ENCODE measurements around the gene GINS3. TPM values are rescaled to one million over a fixed set of nuclear protein-coding genes. Genes with fewer than 3 reads are reported as not detected.

GINS3 gene
- polyA plus RNA-seq, 4 donors: 11.5 to 14.0 (median 12.4) TPM

GRCh38 chr16:58421529-58421928 is 29.3 kb downstream of the GINS3 start:
- no peak for DNase-seq (ENCODE audit: low read depth in 4 of 4, low spot score in 3 of 4)

GRCh38 chr16:58422809-58423208 is 30.5 kb downstream of the GINS3 start:
- no peak for DNase-seq (ENCODE audit: low read depth in 4 of 4, low spot score in 3 of 4)

DNA sequence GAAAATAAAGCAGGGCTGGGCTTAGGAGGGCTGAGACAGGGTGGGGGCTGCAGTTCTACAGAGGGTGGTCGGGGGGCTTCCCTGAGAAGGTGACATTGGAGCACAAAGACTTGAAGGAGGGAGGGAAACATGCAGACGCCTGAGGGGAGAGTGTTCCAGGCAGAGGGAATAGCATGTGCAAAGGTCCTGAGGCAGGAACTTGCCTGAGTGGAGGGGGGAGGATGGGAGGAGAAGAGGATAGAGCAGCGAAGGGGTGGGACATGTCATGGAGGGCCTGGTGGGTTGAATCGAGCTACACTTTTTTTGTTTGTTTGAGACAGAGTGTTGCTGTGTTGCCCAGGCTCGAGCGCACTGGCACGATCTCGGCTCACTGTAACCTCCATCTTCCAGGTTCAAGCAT is 33.0 kb downstream of the GINS3 start:
- DNase-seq (ENCODE audit: low read depth in 4 of 4, low spot score in 3 of 4): no peak

GRCh38 chr16:58425756-58426494 is 33.7 kb downstream of the GINS3 start:
- no peak for DNase-seq (ENCODE audit: low read depth in 4 of 4, low spot score in 3 of 4)

DNA sequence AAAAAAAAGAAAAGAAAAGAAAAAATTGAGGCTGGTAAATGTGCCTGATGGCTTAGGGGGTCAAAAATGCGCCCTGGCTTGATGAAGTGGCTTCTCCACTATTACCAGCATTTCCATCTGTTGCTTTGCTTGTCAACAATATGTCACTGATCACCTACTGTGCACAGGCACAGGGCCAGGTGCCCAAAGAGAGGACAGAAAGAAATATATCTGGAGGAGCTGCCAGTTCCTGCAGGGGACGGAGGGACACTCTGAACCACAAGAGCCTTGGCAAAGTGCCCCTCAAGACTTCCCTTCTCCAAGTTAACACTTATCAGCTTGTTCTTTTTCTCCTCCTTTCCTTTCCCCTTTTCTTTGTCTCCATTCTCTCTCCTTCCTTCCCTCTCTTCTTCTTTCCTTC is 34.7 kb downstream of the GINS3 start:
- DNase-seq (ENCODE audit: low read depth in 4 of 4, low spot score in 3 of 4): no peak

- no peak for DNase-seq (ENCODE audit: low read depth in 4 of 4, low spot score in 3 of 4)
Measured at GRCh38 chr16:58428621-58429542, 36.6 kb downstream of the GINS3 start.

GRCh38 chr16:58430718-58431117 is 38.4 kb downstream of the GINS3 start:
- DNase-seq (ENCODE audit: low read depth in 4 of 4, low spot score in 3 of 4): no peak

GRCh38 chr16:58433569-58433951 is 41.3 kb downstream of the GINS3 start:
- no peak for DNase-seq (ENCODE audit: low read depth in 4 of 4, low spot score in 3 of 4)

GRCh38 chr16:58435779-58436178 is 43.5 kb downstream of the GINS3 start:
- DNase-seq (ENCODE audit: low read depth in 4 of 4, low spot score in 3 of 4): no peak

DNA sequence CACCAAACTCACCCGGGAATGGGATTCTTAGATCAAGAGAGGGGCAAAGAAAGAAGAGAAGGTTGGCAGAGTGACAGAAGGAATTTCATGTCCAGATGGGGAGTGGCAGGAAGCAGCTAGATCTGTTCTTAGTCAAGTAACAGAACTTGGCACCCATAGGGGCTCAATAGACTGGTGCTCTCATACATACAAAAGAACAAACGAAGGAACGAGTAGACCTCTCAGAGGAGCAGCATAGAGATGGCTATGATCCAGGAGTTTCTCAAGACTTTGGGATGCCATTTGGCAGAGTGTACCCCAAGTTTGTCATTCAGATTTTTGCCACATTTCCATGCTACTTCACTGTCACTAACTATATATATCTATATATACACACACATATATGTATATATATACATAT is 47.9 kb downstream of the GINS3 start:
- no peak for DNase-seq (ENCODE audit: low read depth in 4 of 4, low spot score in 3 of 4)

DNA sequence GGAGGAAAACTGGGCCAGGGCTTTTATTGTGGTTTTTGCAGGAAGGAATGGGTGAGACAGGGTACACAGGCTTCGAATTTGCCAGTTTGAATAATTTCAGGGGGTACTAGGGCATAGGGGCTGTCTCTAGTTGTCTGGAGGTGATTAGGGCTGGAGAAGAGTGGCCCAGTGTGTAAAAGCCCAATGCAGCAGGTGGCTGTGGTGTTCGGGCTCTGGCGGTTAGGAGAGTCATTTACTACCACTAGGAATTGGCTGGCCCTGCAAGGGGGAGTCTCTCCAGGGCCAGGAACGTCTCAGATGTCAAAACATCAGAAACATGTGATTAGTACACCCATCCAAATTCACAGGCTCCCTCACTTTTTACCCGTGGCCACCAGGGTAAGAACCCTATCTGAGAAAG is 50.3 kb downstream of the GINS3 start:
- no peak for DNase-seq (ENCODE audit: low read depth in 4 of 4, low spot score in 3 of 4)

DNA sequence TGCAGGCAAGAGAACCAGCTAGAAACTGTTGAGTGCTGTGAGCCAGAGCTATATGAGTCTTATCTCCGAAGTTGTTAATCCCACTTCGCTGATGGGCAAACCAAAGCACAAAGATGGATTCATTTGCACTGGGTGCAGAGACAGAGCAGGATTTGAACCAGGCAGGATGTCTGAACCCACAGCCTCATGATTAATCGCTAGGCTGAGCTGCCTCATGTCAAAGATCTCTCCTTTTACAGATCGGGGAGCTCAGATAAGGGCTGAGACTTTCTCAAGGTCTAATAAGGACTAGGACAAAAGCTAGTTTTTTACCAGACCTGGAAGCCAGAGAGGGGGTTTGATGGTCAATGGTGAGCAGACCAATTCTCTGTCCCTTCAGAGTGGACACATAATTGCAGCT is 51.5 kb downstream of the GINS3 start:
- no peak for DNase-seq (ENCODE audit: low read depth in 4 of 4, low spot score in 3 of 4)

GRCh38 chr16:58444265-58444664 is 52.0 kb downstream of the GINS3 start:
- DNase-seq (ENCODE audit: low read depth in 4 of 4, low spot score in 3 of 4): no peak

DNA sequence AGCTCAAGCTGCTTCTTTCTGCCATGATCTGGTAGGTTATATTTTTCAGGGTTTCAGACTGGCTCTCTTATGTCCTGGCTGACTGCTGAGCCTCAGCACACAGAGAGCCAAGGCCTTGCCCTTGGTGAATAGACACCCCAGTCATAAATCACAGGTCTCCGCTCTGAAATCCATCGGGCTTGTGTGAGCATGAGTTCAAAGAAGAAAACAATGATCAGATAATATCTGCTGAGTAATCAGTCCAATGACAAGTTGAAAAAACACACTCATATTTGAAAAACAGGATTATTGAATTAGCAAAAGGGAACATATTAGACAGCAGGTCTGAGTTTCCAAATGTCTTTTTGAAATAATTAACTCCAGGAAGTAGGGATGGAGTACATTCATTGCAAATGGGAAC is 56.6 kb downstream of the GINS3 start:
- no peak for DNase-seq (ENCODE audit: low read depth in 4 of 4, low spot score in 3 of 4)

DNA sequence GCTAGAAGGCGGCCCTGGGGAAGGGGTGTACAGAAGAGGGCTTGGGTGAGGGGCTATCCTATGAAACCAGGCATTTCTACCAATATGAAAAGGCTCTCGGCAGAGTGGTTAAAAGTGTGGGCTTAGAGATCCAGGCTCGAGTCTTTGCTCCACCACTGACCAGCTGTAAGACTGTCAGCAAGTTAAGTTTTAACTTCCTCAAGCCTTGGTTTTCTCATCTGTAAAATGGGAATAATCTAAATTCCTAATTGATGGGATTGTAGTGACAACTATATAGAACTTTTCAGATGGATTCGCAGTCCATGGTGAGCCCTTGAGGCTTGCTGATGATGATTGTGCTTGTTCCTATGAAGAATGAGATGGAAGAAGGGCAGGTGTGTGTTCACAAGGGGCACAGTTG is 57.0 kb downstream of the GINS3 start:
- DNase-seq (ENCODE audit: low read depth in 4 of 4, low spot score in 3 of 4): no peak

- DNase-seq (ENCODE audit: low read depth in 4 of 4, low spot score in 3 of 4): no peak
Measured at GRCh38 chr16:58449768-58450167, 57.5 kb downstream of the GINS3 start.

- DNase-seq (ENCODE audit: low read depth in 4 of 4, low spot score in 3 of 4): no peak
Measured at GRCh38 chr16:58450590-58450989, 58.3 kb downstream of the GINS3 start.

DNA sequence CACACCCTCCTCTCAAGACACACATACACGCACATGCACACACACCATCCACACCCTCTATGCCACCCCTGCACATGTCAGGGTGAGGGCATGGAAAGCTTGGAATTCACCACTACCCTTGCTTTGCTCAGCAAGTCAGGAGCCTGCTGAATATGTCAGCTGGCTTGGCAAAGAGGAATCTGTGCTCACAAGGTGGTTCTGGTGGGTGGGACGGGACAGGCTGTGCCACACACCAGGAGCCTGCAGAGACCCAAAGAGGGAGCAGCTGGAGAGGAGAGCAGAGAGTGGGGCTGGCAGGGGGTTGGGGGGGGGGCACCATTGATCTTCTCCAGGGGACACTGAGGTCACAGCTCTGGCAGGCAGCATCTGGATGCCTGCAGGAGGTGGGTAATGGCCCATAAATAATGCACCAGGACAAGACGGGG is 59.0 kb downstream of the GINS3 start:
- no peak for DNase-seq (ENCODE audit: low read depth in 4 of 4, low spot score in 3 of 4)

- DNase-seq (ENCODE audit: low read depth in 4 of 4, low spot score in 3 of 4): no peak
Measured at GRCh38 chr16:58451945-58452401, 59.7 kb downstream of the GINS3 start.

- DNase-seq (ENCODE audit: low read depth in 4 of 4, low spot score in 3 of 4): no peak
Measured at GRCh38 chr16:58452640-58453039, 60.4 kb downstream of the GINS3 start.

DNA sequence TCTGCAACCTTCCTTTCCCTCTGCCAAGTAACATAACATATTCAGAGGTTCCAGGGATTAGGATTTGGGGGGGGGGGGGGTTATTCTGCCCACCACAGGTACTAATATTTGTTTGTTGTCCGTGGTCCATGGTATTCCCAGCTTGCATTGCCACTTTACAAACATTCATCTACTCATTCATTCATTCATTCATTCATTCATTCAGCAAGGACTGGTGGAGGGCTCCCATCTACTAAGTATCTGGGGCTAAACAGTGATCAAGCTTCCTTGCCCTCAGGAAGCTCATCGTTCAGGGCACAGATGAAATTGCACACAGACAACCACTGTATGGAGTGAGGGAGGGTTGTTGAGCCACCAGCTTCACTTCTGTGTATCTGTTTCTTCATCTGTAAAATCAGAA is 61.9 kb downstream of the GINS3 start:
- DNase-seq (ENCODE audit: low read depth in 4 of 4, low spot score in 3 of 4): no peak

- no peak for DNase-seq (ENCODE audit: low read depth in 4 of 4, low spot score in 3 of 4)
Measured at GRCh38 chr16:58454856-58455255, 62.6 kb downstream of the GINS3 start.

Data from right renal pelvis (tissue), 4 donors.